Measurements from ENCODE around the gene PGBD1. TPM values are rescaled to one million over a fixed set of nuclear protein-coding genes. Genes with fewer than 3 reads are reported as not detected.
A peak's percentile ranks its signal among the peaks of the same experiment; 100 is the strongest.

The PGBD1 gene
- total RNA-seq, 2 donors from 2014 or later: 7.3 to 8.3 TPM

DNA sequence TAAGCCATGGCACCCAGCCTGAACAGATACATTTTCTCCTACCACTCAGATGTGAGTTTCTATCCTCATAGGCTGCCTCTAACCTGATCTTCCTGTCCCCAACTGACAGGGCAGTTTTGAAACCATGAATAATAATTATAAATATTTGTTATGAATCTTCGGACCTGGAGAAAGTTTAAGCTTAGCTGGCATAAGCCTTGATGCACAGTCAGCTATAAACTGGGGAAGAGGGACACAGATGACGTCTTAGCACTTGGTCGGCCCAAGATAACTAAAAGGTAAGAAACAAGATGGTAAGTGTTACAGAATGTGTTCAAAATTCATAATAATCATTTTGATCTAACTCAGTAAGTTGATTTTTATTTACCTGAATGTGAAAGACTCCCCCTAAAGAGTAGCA is 37.4 kb upstream of the PGBD1 start:
- ATAC-seq (ENCODE audit: insufficient number of reproducible peaks, low FRiP score, low read depth): no peak

DNA sequence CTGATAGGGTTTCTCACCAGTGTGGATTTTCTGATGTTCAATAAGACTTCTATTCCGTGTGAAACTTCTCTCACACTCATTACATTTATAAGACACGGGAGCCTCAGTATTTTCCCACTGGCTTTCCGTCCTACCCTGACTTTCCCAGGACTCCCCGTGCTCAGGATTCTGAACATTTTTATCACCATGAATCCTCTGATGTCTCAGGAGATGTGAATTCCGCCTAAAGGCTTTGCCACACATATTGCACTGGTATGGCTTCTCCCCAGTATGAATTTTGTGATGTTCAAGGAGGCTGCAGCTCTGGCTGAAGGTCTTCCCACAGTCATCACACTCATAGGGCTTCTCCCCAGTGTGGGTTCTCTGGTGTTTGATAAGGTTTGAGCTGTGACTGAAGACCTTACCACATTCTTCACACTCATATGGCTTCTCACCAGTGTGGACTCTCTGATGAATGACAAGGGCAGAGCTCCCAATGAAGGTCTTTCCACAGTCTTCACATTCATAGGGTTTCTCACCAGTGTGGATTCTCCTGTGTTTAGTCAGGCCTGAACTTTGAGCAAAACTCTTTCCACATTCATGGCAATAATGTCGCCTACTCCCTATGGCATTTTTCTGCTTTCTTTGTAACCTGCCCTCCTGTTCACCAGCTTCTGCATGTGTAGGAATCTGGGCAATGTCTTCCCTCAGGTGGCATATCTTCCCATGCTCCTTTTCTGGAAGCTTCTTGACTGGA is 36.0 kb upstream of the PGBD1 start:
- Histone ChIP-seq H3K4me1 (ENCODE audit: control insufficient read depth in 1 of 2, low read depth in 2 of 2) (peaks cover 2 to 7% of the 10 kb centered on the region in 2 donors), H3K9me3 (no peaks in the 10 kb centered on the region), H3K27me3 (replicated peaks; ENCODE audit: insufficient read depth) (no peaks in the 10 kb centered on the region), H3K27ac (no peak overlapping the region), H3K4me3 (no peak overlapping the region), H3K36me3 (peaks cover 20% of the 10 kb centered on the region)
- ATAC-seq (ENCODE audit: insufficient number of reproducible peaks, low FRiP score, low read depth): no peak
- TF ChIP-seq, protein P1, sequence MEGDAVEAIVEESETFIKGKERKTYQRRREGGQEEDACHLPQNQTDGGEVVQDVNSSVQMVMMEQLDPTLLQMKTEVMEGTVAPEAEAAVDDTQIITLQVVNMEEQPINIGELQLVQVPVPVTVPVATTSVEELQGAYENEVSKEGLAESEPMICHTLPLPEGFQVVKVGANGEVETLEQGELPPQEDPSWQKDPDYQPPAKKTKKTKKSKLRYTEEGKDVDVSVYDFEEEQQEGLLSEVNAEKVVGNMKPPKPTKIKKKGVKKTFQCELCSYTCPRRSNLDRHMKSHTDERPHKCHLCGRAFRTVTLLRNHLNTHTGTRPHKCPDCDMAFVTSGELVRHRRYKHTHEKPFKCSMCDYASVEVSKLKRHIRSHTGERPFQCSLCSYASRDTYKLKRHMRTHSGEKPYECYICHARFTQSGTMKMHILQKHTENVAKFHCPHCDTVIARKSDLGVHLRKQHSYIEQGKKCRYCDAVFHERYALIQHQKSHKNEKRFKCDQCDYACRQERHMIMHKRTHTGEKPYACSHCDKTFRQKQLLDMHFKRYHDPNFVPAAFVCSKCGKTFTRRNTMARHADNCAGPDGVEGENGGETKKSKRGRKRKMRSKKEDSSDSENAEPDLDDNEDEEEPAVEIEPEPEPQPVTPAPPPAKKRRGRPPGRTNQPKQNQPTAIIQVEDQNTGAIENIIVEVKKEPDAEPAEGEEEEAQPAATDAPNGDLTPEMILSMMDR (IDR thresholded peaks at IDR 0.05): no peak
- DNase-seq (ENCODE audit: low spot score): no peak

More for the DNA sequence above, 37.4 kb upstream of the PGBD1 start:
- Histone ChIP-seq H3K36me3 (peaks cover 20% of the 10 kb centered on the region), H3K27me3 (replicated peaks; ENCODE audit: insufficient read depth) (no peaks in the 10 kb centered on the region), H3K27ac (no peak overlapping the region), H3K9me3 (no peaks in the 10 kb centered on the region), H3K4me1 (ENCODE audit: control insufficient read depth in 1 of 2, low read depth in 2 of 2) (no peaks in the 10 kb centered on the region), H3K4me3 (no peak overlapping the region)
- TF ChIP-seq, protein P1 (IDR thresholded peaks at IDR 0.05): no peak
- DNase-seq (ENCODE audit: low spot score): no peak

DNA sequence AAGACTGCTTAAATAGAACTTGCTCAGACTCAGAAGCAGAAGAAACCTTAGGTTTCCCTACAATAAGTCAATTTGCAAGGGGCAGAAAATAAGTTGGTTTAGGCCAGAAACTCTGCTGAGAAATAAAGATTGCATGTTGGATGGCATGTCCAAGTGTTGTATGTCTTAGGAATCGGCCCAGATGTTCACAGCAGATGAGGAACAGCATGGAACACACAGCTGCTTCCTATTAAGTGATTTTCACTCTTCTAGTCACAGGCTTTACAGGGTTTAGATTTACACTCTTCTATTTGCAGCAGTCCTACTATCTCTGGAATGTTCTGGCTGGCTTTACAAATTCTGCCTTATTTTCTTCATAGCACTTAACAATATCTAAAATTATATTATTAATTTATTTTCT is 32.5 kb upstream of the PGBD1 start:
- Histone ChIP-seq H3K4me1 (ENCODE audit: control insufficient read depth in 1 of 2, low read depth in 2 of 2) (peaks cover 17 to 26% of the 10 kb centered on the region in 2 donors), H3K9me3 (no peaks in the 10 kb centered on the region), H3K27me3 (replicated peaks; ENCODE audit: insufficient read depth) (no peaks in the 10 kb centered on the region), H3K4me3 (no peak overlapping the region), H3K27ac (no peak overlapping the region), H3K36me3 (peaks cover 20% of the 10 kb centered on the region)
- ATAC-seq (ENCODE audit: insufficient number of reproducible peaks, low FRiP score, low read depth) (no peak), DNase-seq (ENCODE audit: low spot score) (no peak)
- TF ChIP-seq, protein P1 (IDR thresholded peaks at IDR 0.05): no peak

DNA sequence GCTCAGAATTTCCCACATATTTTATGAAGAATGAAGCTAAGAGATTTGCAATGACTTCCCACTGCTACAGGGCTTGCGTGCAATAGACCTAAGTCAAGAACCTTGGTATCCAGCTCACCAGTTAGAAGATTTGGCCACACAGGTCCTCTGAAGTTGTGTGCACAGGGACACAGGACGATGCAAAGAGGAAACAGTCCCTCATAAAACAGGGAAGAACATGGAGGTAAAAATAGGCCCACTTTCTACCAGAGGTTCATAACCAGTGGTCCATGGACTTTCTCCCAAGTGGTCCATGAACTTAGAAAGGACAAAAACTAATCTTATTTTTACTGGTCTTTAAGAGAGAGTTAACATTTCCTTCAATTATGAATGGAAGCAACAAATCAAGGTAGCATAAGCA is 30.6 kb upstream of the PGBD1 start:
- no peaks in the 10 kb centered on the region for H3K27me3 ChIP-seq (replicated peaks; ENCODE audit: insufficient read depth)
- TF ChIP-seq, protein P1 (IDR thresholded peaks at IDR 0.05): no peak
- no peaks in the 10 kb centered on the region for H3K9me3 ChIP-seq
- DNase-seq (ENCODE audit: low spot score) (no peak), ATAC-seq (ENCODE audit: insufficient number of reproducible peaks, low FRiP score, low read depth) (no peak)
- H3K36me3 ChIP-seq: peaks cover 11% of the 10 kb centered on the region
- no peak overlapping the region for H3K27ac ChIP-seq
- peaks cover 17 to 26% of the 10 kb centered on the region in 2 donors for H3K4me1 ChIP-seq (ENCODE audit: control insufficient read depth in 1 of 2, low read depth in 2 of 2)
- peak overlapping the region; percentile 97 for H3K4me3 ChIP-seq

DNA sequence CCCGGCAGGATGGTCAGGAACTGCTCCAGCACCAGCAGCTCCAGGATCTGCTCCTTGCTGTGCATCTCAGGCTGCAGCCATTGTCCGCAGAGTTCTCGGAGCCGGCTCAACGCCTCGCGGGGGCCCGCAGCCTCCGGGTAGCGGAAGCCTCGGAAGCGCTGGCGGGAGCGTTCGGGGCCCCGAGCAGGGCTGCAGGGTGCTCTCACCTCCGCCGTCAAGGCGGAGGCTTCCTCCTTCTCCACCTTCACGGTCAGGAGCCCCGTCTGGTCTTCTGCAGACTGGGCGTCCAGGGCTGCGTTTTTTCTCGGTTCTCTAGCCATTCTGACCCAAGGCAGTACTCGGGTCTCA is 29.7 kb upstream of the PGBD1 start:
- no peaks in the 10 kb centered on the region for H3K9me3 ChIP-seq
- H3K4me3 ChIP-seq: peak overlapping the region; percentile 97
- no peaks in the 10 kb centered on the region for H3K27me3 ChIP-seq (replicated peaks; ENCODE audit: insufficient read depth)
- H3K27ac ChIP-seq: peak overlapping the region in 1 of 2 donors; percentile 60
- TF ChIP-seq, protein P1 (IDR thresholded peaks at IDR 0.05): no peak
- no peak for DNase-seq (ENCODE audit: low spot score)
- peaks cover 8% of the 10 kb centered on the region for H3K36me3 ChIP-seq
- H3K4me1 ChIP-seq (ENCODE audit: control insufficient read depth in 1 of 2, low read depth in 2 of 2): peaks cover 17 to 26% of the 10 kb centered on the region in 2 donors
- ATAC-seq (ENCODE audit: insufficient number of reproducible peaks, low FRiP score, low read depth): no peak

Measured in thoracic aorta (tissue), 2 donors.